Cardiac fibroblast (primary cell): ENCODE results near the gene YIPF6.
"Not testable (repeated sequence)": the region's sequence is repeated elsewhere in the genome, so short reads cannot be mapped to it uniquely, and the experiment has no call there.

Experiments used
- DNase-seq, 2 donors: peaks; one replicate each; pipeline versions ENCODE4 v3.0.0 to v3.0.0-alpha.2; 2010; ENCODE audit warnings: low read depth in 2 of 2
- H3K4me3 ChIP-seq, 2 donors: replicated peaks in 1 of 2; 1 replicate in 1 of 2; 2 replicates in 1 of 2; pipeline ENCODE4 v1.5.1; 2011; ENCODE audit warnings: low read depth in 2 of 2, low read length in 2 of 2, mild to moderate bottlenecking in 2 of 2, moderate library complexity in 1 of 2
- TF ChIP-seq, protein P1 (sequence below): IDR thresholded peaks from one replicate; pipeline ENCODE4 v1.5.1; 2011; ENCODE audit warnings: low read depth, mild to moderate bottlenecking, low read length, inconsistent platforms

YIPF6 gene

DNA sequence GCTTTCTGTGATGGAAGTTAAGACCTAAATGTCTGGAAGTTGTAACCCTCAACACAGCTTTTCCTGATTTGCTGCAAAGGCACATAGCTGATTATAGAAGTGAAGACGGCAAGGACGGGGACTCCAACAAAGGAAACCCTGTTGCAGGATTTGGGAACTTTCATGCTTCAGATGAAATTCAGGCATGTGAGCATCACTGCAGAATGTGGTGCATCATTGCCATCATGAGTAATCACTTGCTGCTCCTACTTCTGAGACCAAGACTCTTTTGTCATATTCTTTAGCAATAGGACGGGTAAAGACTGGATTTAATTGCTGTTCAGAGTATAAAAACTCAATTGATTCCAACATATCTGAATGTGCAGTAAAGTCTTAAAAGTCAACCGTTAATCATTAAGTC is 35.8 kb downstream of the YIPF6 start:
- no peak overlapping the region for H3K4me3 ChIP-seq
- peak in 1 of 2 donors; percentile 24 for DNase-seq
- TF ChIP-seq, protein P1, sequence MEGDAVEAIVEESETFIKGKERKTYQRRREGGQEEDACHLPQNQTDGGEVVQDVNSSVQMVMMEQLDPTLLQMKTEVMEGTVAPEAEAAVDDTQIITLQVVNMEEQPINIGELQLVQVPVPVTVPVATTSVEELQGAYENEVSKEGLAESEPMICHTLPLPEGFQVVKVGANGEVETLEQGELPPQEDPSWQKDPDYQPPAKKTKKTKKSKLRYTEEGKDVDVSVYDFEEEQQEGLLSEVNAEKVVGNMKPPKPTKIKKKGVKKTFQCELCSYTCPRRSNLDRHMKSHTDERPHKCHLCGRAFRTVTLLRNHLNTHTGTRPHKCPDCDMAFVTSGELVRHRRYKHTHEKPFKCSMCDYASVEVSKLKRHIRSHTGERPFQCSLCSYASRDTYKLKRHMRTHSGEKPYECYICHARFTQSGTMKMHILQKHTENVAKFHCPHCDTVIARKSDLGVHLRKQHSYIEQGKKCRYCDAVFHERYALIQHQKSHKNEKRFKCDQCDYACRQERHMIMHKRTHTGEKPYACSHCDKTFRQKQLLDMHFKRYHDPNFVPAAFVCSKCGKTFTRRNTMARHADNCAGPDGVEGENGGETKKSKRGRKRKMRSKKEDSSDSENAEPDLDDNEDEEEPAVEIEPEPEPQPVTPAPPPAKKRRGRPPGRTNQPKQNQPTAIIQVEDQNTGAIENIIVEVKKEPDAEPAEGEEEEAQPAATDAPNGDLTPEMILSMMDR: no peak

DNA sequence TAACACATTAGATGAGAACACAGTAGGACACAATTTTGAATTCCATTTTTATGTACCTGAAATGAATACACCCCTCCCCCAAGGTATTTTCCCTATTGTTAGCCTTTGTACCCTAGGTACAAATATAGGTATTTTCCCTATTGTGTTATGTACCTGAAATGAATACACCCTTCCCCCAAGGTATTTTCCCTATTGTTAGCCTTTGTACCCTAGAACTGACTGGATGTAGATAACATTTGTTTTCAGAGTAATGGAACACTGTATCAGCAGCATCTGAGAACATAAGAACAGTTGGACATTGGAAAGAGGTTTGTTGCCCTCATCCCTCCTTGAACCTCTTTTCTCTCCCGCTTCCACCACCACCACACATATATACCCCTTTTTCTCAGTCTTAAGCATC is 37.6 kb downstream of the YIPF6 start:
- TF ChIP-seq, protein P1: no peak
- DNase-seq: no peak
- H3K4me3 ChIP-seq: no peak overlapping the region

DNA sequence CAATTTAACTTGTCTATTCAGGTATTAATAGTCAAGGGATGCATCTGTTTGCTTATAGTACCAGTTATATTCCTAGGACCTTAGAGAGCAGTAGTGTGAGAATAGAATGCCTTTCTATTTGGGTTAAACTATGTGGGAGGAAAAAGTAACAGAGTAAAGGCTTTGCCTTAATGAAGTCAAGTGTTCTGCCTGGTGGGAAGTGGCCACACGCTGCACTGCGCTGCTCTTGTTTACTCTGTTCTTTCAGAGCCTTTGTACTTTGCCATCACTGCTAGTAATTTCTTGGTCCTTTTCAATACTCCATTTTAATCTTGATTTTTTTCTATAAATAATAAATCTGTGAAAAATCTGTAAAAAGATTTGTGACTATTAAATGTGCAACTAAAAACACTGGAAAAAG is 38.0 kb downstream of the YIPF6 start:
- H3K4me3 ChIP-seq: no peak overlapping the region
- TF ChIP-seq, protein P1: no peak
- DNase-seq: no peak

DNA sequence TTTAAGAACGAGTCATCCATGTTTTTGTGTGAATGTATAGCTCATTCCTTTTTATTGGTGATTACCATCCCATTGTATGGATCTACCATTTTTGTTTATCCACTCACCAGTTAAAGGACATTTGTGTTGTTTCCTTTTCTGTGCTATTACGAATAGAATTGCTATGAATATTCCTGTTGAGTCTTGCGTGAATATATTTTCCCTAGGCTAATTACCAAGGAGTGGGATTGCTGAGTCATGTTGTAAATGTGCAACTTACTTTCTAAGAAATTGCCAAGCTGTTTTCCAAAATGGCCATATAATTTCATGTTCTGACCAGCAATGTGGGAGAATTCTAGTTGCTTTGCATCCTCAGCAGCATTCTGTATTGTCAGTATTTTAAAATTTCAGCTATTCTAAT is 51.3 kb downstream of the YIPF6 start:
- TF ChIP-seq, protein P1: no peak
- no peak overlapping the region for H3K4me3 ChIP-seq
- DNase-seq: no peak

DNA sequence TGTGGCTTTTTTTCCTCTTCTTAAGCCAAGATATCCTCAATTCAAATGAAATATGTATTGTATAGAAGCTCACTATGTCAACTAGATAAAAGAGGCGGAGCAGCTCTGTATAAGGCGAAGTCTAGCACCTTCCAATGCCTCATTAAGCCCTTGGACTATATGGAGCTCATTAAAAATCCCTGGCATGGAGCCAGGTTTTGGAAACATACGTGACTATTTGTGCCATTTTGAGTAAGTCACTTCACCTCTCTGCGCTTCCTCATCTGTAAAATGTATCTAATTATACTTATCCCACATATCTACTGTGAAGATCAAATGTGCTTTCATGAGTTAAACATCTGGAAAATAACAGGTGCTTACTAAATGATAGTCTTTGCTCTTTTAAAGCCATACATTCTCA is 57.2 kb downstream of the YIPF6 start:
- H3K4me3 ChIP-seq: no peak overlapping the region
- DNase-seq: no peak
- TF ChIP-seq, protein P1: no peak

DNA sequence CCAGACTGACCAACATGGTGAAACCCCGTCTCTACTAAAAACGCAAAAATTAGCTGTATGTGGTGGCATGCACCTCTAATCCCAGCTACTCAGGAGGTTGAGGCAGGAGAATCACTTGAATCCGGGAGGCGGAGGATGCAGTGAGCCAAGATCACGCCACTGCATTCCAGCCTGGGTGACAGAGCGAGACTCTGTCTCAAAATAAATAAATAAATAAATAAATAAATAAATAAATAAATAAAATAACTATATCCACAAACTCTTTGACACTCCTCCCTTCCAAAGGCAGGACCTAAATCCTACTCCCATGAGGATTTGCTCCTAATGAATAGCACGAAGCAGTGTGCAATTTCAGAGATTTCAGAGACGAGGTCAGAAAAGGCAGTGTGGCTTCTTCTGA is 58.3 kb downstream of the YIPF6 start:
- H3K4me3 ChIP-seq, DNase-seq: not testable (repeated sequence)

DNA sequence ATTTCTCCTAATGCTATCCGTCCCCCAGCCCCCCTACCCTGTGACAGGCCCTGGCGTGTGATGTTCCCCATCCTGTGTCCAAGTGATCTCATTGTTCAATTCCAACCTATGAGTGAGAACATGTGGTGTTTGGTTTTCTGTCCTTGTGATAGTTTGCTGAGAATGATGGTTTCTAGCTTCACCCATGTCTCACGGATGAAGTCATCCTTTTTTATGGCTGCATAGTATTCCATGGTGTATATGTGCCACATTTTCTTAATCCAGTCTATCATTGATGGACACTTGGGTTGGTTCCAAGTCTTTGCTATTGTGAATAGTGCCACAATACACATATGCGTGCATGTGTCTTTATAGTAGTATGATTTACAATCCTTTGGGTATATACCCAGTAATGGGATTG is 61.1 kb downstream of the YIPF6 start:
- not testable (repeated sequence) for DNase-seq, H3K4me3 ChIP-seq

DNA sequence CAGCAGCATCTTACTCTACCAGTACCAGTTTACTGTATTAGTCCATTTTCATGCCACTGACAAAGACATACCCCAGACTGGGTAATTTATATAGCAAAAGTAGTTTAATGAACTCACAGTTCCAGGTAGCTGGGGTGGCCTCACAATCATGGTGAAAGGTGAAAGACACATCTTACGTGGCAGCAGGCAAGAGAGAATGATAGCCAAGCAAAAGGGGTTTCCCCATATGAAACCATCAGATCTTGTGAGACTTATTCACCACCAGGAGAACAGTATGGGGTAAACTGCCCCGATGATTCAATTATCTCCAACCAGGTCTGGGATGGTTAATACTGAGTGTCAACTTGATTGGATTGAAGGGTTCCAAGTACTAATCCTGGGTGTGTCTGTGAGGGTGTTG is 69.3 kb downstream of the YIPF6 start:
- TF ChIP-seq, protein P1: no peak
- DNase-seq: no peak
- no peak overlapping the region for H3K4me3 ChIP-seq
